GM12874 (cell line): Measurements from ENCODE around the gene NPAS1.

Experiments
- TF ChIP-seq, protein P1 (sequence below): IDR thresholded peaks from 2 replicates; pipeline ENCODE4 v1.5.1; 2011; ENCODE audit warnings: low read depth, mild to moderate bottlenecking, control low read depth, low read length, moderate library complexity; ENCODE audit not compliant: insufficient read depth

The NPAS1 gene

GRCh38 chr19:46994141-46994686 is 25.4 kb upstream of the NPAS1 start:
- TF ChIP-seq, protein P1, sequence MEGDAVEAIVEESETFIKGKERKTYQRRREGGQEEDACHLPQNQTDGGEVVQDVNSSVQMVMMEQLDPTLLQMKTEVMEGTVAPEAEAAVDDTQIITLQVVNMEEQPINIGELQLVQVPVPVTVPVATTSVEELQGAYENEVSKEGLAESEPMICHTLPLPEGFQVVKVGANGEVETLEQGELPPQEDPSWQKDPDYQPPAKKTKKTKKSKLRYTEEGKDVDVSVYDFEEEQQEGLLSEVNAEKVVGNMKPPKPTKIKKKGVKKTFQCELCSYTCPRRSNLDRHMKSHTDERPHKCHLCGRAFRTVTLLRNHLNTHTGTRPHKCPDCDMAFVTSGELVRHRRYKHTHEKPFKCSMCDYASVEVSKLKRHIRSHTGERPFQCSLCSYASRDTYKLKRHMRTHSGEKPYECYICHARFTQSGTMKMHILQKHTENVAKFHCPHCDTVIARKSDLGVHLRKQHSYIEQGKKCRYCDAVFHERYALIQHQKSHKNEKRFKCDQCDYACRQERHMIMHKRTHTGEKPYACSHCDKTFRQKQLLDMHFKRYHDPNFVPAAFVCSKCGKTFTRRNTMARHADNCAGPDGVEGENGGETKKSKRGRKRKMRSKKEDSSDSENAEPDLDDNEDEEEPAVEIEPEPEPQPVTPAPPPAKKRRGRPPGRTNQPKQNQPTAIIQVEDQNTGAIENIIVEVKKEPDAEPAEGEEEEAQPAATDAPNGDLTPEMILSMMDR, result no peak

DNA sequence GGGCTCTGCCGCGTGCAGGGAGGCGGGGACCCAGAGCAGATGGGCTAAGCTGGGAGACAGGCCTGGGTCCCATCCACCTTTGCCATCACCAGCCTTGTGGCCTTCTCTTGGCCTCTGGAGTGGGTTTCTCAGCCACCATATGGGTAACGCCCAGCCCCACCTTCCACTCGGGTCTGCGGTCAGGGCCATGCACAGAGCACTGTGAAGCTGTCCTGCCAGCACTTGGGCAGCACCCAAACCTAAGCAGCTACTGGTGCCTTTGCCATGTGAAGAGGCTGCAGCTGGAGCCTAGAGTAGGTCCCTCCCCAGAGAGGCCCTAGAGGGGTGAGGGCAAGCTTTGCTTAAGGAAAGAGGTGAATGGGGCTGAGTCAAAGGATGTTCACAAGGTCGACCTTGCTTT is 24.1 kb upstream of the NPAS1 start:
- TF ChIP-seq, protein P1, result no peak

- TF ChIP-seq, protein P1, result no peak
Observed at GRCh38 chr19:46998445-46999125, 21.1 kb upstream of the NPAS1 start.

DNA sequence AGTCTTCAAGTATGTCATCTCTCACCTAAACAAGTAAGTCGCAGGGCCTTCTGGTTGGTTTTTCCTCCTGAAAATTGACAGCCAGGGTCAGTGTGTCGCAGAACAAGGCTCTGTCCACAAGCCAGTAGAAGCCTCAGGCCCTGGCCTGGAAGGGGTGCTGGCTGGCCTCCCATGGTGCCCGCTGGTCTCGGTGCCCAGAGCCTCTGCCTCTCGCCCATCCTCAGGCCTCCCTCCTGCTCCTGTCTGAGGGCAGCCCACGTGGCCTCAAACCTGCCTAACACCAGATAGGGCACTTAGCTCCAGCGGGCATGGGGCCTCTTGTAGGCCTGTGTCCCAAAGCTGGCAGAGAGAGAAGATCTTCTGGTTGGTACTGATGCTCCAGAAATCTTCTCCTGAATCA is 20.3 kb upstream of the NPAS1 start:
- TF ChIP-seq, protein P1, result no peak

GRCh38 chr19:46999878-47000277 is 19.8 kb upstream of the NPAS1 start:
- TF ChIP-seq, protein P1, result no peak

- TF ChIP-seq, protein P1, result no peak
Observed at GRCh38 chr19:47000373-47000772, 19.3 kb upstream of the NPAS1 start.

DNA sequence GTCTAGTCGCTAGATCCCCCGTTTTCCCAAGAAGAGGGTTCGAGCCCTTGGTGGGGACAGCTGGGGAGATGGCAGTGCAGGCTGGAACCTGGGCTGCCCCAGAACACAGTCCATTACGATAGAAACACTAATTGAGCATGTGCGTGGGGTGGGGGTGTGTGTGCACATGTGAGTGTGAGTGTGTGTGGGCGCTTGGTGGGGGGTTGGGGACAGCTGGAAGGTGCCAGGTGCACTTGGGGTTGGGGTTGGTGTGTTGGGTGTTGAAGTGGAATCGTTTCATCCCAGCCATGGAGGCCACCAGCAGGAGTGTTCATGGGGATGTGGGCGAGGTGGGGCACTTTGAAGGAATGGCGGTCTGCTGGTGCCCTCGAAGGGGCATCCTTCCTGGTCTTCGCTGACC is 18.1 kb upstream of the NPAS1 start:
- TF ChIP-seq, protein P1, result no peak
